Endothelial cell (in vitro differentiated cells): ENCODE results near the gene TAGLN. TPM values are rescaled to one million over a fixed set of nuclear protein-coding genes. Genes with fewer than 3 reads are reported as not detected.

ENCODE experiments used
- DNase-seq: peaks from one replicate; pipeline ENCODE4 v3.0.0; 2021; ENCODE audit warnings: low spot score
- H3K27ac Mint-ChIP-seq: one replicate; pipeline ENCODE4 v1.8.0; 2021; ENCODE audit warnings: mixed read lengths, inconsistent platforms; ENCODE audit not compliant: unreplicated experiment
- H3K27me3 Mint-ChIP-seq: one replicate; pipeline ENCODE4 v1.8.0; 2021; ENCODE audit warnings: mild to moderate bottlenecking, moderate library complexity, mixed read lengths, inconsistent platforms; ENCODE audit not compliant: unreplicated experiment
- H3K36me3 Mint-ChIP-seq: one replicate; pipeline ENCODE4 v1.8.0; 2021; ENCODE audit warnings: mild to moderate bottlenecking, low read depth, mixed read lengths, inconsistent platforms; ENCODE audit not compliant: unreplicated experiment
- H3K4me1 Mint-ChIP-seq: one replicate; pipeline ENCODE4 v1.8.0; 2021; ENCODE audit warnings: mild to moderate bottlenecking, mixed read lengths, inconsistent platforms; ENCODE audit not compliant: unreplicated experiment
- H3K4me3 Mint-ChIP-seq: one replicate; pipeline ENCODE4 v1.8.0; 2021; ENCODE audit warnings: mild to moderate bottlenecking, mixed read lengths, inconsistent platforms; ENCODE audit not compliant: unreplicated experiment
- H3K9me3 Mint-ChIP-seq: one replicate; pipeline ENCODE4 v1.8.0; 2021; ENCODE audit warnings: mixed read lengths, inconsistent platforms; ENCODE audit not compliant: unreplicated experiment
- total RNA-seq: library from RNA; stranded (reverse); fragmentation: NEBNext Ultra II Directional; extraction: Animal tissue kit (Norgen Biotek cat#: 25700); gene quantifications from one replicate; pipeline ENCODE4 v1.2.1, GENCODE V29; 2021; ENCODE audit not compliant: unreplicated experiment
- TF ChIP-seq, protein P1 (sequence below): fragments of 200-600 bp; sonication (generic); IDR thresholded peaks from one replicate; pipeline ENCODE4 v1.5.0; 2021; ENCODE audit warnings: antibody characterized with exemption; ENCODE audit not compliant: unreplicated experiment

TAGLN gene
- total RNA-seq, 1 donor from 2014 or later, result 25.4 TPM

GRCh38 chr11:117195258-117195657 is 3.9 kb upstream of the TAGLN start:
- TF ChIP-seq, protein P1, sequence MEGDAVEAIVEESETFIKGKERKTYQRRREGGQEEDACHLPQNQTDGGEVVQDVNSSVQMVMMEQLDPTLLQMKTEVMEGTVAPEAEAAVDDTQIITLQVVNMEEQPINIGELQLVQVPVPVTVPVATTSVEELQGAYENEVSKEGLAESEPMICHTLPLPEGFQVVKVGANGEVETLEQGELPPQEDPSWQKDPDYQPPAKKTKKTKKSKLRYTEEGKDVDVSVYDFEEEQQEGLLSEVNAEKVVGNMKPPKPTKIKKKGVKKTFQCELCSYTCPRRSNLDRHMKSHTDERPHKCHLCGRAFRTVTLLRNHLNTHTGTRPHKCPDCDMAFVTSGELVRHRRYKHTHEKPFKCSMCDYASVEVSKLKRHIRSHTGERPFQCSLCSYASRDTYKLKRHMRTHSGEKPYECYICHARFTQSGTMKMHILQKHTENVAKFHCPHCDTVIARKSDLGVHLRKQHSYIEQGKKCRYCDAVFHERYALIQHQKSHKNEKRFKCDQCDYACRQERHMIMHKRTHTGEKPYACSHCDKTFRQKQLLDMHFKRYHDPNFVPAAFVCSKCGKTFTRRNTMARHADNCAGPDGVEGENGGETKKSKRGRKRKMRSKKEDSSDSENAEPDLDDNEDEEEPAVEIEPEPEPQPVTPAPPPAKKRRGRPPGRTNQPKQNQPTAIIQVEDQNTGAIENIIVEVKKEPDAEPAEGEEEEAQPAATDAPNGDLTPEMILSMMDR, result no peak
- Mint-ChIP-seq H3K27me3 (peaks cover 17% of the 10 kb centered on the region), H3K9me3 (no peaks in the 10 kb centered on the region), H3K4me3 (peak overlapping the region; percentile 33), H3K36me3 (peaks cover 33% of the 10 kb centered on the region), H3K27ac (no peak overlapping the region), H3K4me1 (peaks cover 12% of the 10 kb centered on the region)
- DNase-seq, result no peak

GRCh38 chr11:117195761-117196160 is 3.4 kb upstream of the TAGLN start:
- DNase-seq, result no peak
- Mint-ChIP-seq H3K27ac (no peak overlapping the region), H3K4me3 (no peak overlapping the region), H3K27me3 (peaks cover 17% of the 10 kb centered on the region), H3K9me3 (no peaks in the 10 kb centered on the region), H3K36me3 (peaks cover 29% of the 10 kb centered on the region), H3K4me1 (peaks cover 12% of the 10 kb centered on the region)
- TF ChIP-seq, protein P1, result no peak

- Mint-ChIP-seq H3K27ac (no peak overlapping the region), H3K36me3 (peaks cover 26% of the 10 kb centered on the region), H3K27me3 (peaks cover 20% of the 10 kb centered on the region), H3K4me3 (no peak overlapping the region), H3K9me3 (no peaks in the 10 kb centered on the region), H3K4me1 (peaks cover 15% of the 10 kb centered on the region)
- DNase-seq, result no peak
- TF ChIP-seq, protein P1, result no peak
Measured at GRCh38 chr11:117197006-117197405, 2.2 kb upstream of the TAGLN start.

GRCh38 chr11:117197516-117198456 is 1.4 kb upstream of the TAGLN start:
- H3K4me1 Mint-ChIP-seq, result peaks cover 15% of the 10 kb centered on the region
- H3K4me3 Mint-ChIP-seq, result peak overlapping the region; percentile 65
- TF ChIP-seq, protein P1, result peak; percentile 44
- no peak overlapping the region for H3K27ac Mint-ChIP-seq
- H3K27me3 Mint-ChIP-seq, result peaks cover 21% of the 10 kb centered on the region
- H3K9me3 Mint-ChIP-seq, result no peaks in the 10 kb centered on the region
- peak; percentile 69 for DNase-seq
- H3K36me3 Mint-ChIP-seq, result peaks cover 22% of the 10 kb centered on the region

DNA sequence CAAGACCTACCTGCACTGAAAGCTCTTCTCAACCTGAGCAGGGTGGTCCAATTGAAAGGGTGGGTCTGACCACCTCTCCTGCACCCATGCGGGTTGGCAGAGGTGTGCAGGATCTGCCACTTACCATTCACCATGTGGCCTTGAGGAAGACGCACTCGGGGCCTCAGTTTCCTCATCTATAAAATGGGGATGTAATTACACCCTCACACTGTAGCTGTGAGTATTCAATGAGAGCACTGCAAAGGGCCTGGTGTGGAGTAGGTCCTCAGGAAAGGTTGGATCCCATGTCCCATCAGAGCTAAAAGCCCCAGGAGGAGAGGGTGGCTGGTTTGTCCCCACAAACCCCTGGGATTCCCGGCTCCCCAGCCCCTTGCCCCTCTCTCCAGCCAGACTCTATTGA is 557 bp upstream of the TAGLN start:
- peak overlapping the region; percentile 30 for H3K27ac Mint-ChIP-seq
- H3K9me3 Mint-ChIP-seq, result no peaks in the 10 kb centered on the region
- H3K4me3 Mint-ChIP-seq, result peak overlapping the region; percentile 37
- peaks cover 19% of the 10 kb centered on the region for H3K36me3 Mint-ChIP-seq
- H3K27me3 Mint-ChIP-seq, result peaks cover 20% of the 10 kb centered on the region
- H3K4me1 Mint-ChIP-seq, result peaks cover 11% of the 10 kb centered on the region
- TF ChIP-seq, protein P1, result no peak
- no peak for DNase-seq
